ENCODE data around the gene SLC2A9.

SLC2A9 gene

GRCh38 chr4:9895333-9895705 is 126.0 kb downstream of the SLC2A9 start:
- no peak for DNase-seq (ENCODE audit: low spot score)
- in situ Hi-C loops (cut with MboI; ENCODE audit: low pct_unique_long_range_greater_than_20kb, low sequenced_read_pairs, unreplicated experiment) = no loop called here
- no peak for TF ChIP-seq CTCF (IDR thresholded peaks at IDR 0.05; ENCODE audit: extremely low read depth, insufficient read depth, missing control alignments)

- DNase-seq (ENCODE audit: low spot score) = no peak
- in situ Hi-C loops (cut with MboI; ENCODE audit: low pct_unique_long_range_greater_than_20kb, low sequenced_read_pairs, unreplicated experiment) = no loop called here
- TF ChIP-seq CTCF (IDR thresholded peaks at IDR 0.05; ENCODE audit: extremely low read depth, insufficient read depth, missing control alignments) = no peak
Observed at GRCh38 chr4:9894644-9895332, 126.5 kb downstream of the SLC2A9 start.

GRCh38 chr4:9893329-9894108 is 127.8 kb downstream of the SLC2A9 start:
- TF ChIP-seq CTCF (IDR thresholded peaks at IDR 0.05; ENCODE audit: extremely low read depth, insufficient read depth, missing control alignments) = no peak
- no peak for DNase-seq (ENCODE audit: low spot score)
- in situ Hi-C loops (cut with MboI; ENCODE audit: low pct_unique_long_range_greater_than_20kb, low sequenced_read_pairs, unreplicated experiment) = no loop called here

GRCh38 chr4:9891740-9892139 is 129.6 kb downstream of the SLC2A9 start:
- in situ Hi-C loops (cut with MboI; ENCODE audit: low pct_unique_long_range_greater_than_20kb, low sequenced_read_pairs, unreplicated experiment) = no loop called here
- DNase-seq (ENCODE audit: low spot score) = no peak

GRCh38 chr4:9891056-9891455 is 130.2 kb downstream of the SLC2A9 start:
- DNase-seq (ENCODE audit: low spot score) = no peak
- no peak for TF ChIP-seq CTCF (IDR thresholded peaks at IDR 0.05; ENCODE audit: extremely low read depth, insufficient read depth, missing control alignments)
- in situ Hi-C loops (cut with MboI; ENCODE audit: low pct_unique_long_range_greater_than_20kb, low sequenced_read_pairs, unreplicated experiment) = no loop called here

More at GRCh38 chr4:9891740-9892139, 129.6 kb downstream of the SLC2A9 start:
- no peak for TF ChIP-seq CTCF (IDR thresholded peaks at IDR 0.05; ENCODE audit: extremely low read depth, insufficient read depth, missing control alignments)

GRCh38 chr4:9889306-9889705 is 132.0 kb downstream of the SLC2A9 start:
- DNase-seq (ENCODE audit: low spot score) = no peak
- in situ Hi-C loops (cut with MboI; ENCODE audit: low pct_unique_long_range_greater_than_20kb, low sequenced_read_pairs, unreplicated experiment) = no loop called here
- no peak for TF ChIP-seq CTCF (IDR thresholded peaks at IDR 0.05; ENCODE audit: extremely low read depth, insufficient read depth, missing control alignments)
